IPS DF 19.7 (cell line): ENCODE measurements around the gene TEX36.
"Not testable (repeated sequence)": the region's sequence is repeated elsewhere in the genome, so short reads cannot be mapped to it uniquely, and the experiment has no call there.

Experiments used
- DNase-seq: peaks from one replicate; pipeline ENCODE4 v3.0.0-alpha.2; 2013; ENCODE audit warnings: low read depth, low spot score

Gene TEX36

DNA sequence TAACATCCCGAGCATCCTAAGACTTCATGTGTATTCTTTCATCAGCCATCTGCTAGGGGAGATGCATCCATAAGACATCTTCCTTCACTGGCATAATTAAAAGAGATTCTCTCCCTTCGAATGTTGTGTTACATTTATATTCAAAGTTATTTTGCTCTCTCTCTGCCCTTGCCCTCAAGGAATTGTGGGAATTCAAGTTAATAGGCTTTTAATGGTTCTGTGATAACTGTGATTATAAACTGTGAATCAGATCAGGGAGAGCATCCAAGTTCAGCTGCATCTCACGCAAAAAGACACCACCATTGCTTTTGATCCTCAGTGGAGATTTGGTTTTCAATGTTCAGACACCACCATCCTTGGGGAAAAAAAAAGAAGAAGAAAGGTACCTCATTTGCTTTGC, 9.2 kb upstream of the TEX36 start:
- DNase-seq, result no peak

DNA sequence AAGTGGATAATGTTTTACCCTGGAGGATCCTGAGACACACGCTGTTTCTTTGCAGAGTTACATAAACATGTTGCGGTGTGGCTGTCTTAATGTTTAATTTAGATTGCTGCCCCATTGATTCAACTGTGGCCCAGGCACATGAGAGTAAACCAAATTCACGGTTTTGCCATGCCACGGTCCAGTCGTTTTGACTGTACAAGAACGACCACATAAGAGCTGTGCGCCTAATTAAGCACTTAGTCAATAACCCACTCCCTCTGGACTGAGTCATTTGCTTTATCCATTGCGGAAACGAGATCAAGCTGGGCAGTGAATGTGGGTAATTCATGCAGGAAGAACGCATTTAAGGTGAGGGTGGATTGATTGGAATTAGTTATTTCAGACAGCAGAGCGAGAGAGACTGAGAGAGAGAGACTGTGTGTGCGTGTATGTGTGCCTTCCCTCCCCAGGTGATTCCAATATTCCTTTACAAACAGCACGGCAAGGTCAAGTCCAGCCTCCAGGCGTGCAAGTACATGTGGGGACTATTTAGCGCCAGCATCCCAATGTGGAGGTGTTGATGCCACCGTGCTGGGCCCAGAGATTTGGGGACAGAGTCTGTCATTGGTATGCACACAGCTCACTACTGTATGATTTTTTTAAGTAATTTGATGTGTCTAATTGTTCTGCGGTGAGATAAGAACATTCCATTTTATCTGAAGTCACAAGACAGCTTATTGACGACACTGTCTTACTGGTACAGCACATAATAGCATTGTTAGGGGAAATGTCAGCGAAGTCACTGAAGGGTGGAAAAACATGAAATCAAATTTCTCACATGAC, 8.4 kb upstream of the TEX36 start:
- no peak for DNase-seq

DNA sequence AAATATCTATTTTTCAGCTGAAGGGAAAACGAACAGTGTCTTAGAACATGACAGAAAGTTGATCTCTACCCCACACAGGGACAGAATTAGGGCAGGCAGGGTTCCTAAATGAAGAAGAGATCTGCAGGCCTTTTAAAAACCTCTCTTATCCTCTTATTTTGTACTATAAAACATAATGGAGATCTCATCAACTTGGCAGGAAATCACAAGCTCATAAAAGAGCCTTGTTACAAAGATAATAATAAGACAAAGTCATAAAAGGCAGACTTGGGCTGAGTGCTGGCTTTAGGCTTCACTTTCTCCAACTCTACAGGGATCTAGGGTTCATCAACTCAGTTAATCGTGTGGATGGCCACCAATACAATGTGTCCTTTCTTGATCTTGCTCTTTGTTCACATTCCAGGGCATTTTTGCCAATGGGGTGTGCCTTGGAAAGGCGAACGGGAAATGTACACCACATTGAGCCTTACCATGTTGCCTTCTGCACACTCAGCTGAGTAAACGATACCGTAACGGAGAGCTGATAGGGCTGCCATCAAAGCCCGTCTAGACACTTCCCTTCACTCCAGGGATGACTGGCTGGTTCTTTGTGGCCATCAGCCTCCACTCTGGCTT, 7.1 kb upstream of the TEX36 start:
- no peak for DNase-seq

DNA sequence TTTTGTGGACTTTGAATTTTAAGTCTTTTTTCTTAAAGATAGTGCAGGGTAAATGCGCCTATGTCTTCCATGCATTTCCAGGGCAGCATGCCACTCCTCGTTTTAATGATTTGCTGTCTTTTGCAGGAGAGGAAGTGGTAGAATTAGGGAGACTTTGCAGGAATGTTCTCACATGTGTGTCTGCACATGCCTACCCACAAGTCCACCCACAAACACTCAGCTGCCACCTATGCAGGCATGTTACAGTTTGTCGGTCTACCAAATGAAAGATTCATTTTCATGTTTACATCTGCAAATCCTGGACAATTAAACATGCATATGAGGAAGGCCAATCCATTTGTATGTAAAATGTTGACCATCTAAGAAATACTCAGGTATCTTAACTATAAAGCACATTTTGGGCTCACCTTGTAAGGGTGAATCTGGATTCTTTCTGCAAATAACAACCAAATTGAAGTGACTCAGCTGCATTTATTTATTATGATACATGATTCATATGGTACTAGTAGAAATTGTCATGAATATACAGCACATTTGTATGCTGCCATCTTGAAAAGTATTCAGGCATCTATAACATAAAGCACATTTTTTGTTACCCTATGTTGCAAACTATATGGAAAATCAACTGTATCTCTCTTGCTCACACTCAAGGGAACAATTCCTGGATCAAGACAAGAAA, 4.7 kb upstream of the TEX36 start:
- DNase-seq, result no peak

GRCh38 chr10:125684581-125684980, 1.6 kb upstream of the TEX36 start:
- DNase-seq, result no peak

DNA sequence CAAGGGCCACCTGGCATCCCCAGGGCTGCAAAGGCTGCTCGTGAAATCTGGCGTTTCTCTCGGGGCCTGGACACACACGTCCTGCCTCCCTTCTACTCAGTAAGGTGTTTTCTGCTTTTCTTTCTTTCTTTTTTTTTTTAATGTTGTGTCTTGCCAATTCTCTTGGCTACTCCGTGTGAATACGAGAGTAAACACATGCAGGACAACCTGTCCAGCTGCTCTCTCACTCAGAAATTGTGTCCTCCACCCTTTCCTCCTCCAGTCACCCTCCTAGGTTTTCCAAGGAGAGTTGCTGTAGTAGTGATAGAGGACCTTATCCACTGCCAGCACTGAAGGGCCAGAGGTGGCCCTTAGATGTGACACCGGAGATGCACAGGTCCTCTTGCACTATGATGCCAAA, 858 bp upstream of the TEX36 start:
- no peak for DNase-seq

- no peak for DNase-seq
These were observed 3.5 kb downstream of the TEX36 start for GRCh38 chr10:125679436-125679835.

- no peak for DNase-seq
These were observed 10.1 kb downstream of the TEX36 start for GRCh38 chr10:125672884-125673283.

- DNase-seq, result no peak
These were observed 20.4 kb downstream of the TEX36 start for GRCh38 chr10:125662584-125662983.

DNA sequence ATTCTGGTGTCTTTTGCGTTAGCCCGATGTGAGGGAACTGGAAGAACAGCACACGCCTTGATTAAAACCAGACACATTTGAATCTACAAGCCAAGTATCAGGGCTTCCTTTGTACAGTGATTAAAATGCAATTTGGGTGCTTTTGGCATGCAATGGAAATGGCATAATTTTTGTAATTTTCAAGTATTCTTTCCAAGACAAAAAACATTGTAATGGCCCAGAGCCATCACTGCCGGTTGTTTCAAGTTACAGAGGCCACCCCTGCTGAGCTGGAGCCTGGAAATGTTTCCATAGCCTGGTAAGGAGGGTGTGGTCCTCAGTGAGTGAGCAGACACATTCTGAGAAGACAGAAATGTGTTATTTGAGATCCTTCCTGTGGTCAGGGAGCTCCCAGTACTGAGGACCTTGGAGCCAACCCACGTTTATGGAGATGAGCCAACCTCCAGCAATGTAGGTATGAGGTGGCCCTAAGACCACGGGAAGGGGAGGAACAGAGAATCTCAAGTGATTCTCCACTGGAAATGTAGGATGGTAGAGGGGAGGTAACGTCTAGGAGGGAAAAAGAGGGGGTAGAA, 20.9 kb downstream of the TEX36 start:
- DNase-seq, result no peak

GRCh38 chr10:125661431-125661940, 21.5 kb downstream of the TEX36 start:
- no peak for DNase-seq

GRCh38 chr10:125659071-125659470, 23.9 kb downstream of the TEX36 start:
- no peak for DNase-seq

- DNase-seq, result no peak
These were observed 26.4 kb downstream of the TEX36 start for GRCh38 chr10:125656523-125656922.

- not testable (repeated sequence) for DNase-seq
These were observed 29.9 kb downstream of the TEX36 start for GRCh38 chr10:125653113-125653512.

- no peak for DNase-seq
These were observed 36.7 kb downstream of the TEX36 start for GRCh38 chr10:125646311-125646710.

DNA sequence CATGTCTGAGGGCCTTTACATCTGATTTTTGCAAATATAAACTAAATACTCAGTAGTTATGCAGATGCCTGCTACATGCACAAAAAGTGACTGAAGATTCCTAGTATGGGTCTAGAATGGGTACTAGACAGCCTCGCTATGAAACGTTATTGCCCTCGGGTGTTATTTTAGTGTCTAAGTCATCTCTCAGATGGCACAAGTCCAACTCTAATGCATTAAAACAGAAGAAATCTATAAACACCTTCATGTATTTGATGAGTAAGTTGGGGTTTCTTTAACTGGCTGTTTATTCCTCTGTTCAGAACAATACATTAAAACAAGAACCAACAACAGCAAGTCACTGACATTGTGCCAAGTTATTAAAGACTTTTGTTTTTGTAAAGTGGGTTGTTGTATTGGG, 41.6 kb downstream of the TEX36 start:
- DNase-seq, result no peak

GRCh38 chr10:125640653-125641052, 42.3 kb downstream of the TEX36 start:
- DNase-seq, result no peak

- no peak for DNase-seq
These were observed 43.1 kb downstream of the TEX36 start for GRCh38 chr10:125639846-125640245.

GRCh38 chr10:125638555-125638954, 44.4 kb downstream of the TEX36 start:
- no peak for DNase-seq

DNA sequence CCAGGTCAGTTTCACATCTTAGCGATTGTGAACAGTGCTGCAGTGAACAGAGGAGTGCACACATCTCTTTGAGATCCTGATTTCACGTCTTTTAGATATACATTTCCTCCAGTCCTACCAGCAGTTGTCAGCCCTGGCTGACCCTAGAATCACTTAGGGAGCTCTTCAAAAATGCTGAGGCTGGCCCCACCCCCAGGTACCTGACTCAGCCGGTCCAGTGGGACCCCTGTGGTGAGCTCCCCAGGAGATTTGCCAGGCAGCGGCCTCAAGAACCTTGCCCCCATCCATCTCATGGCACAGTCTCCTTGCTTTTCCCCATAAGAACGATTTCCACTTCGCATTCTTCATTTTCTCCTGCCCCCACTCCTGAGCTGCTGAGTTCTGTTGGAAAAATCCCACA, 45.5 kb downstream of the TEX36 start:
- DNase-seq, result no peak

DNA sequence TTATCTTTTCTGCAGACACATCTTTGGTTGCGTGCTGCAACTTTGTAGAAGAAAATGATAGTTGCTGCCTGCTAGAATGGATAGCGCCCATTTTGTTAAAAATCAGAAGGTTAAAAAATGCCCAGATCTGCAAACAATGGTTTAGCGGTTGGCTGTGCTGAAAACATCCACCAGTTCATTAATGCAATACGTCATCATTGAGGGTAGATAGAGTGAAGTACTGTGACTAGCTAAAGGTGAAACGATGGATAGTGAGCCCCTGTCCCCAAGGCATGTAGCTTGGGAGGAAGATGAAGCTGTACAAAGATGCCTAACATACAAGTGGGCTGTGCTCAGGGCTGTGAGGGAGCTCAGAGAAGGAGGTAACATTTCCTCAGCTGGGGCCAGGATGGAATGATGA, 48.4 kb downstream of the TEX36 start:
- no peak for DNase-seq

- DNase-seq, result no peak
These were observed 49.4 kb downstream of the TEX36 start for GRCh38 chr10:125633517-125633999.
